GM21529 (cell line): ENCODE results near the gene ORM1.
"Not testable (repeated sequence)": the region's sequence is repeated elsewhere in the genome, so short reads cannot be mapped to it uniquely, and the experiment has no call there.

Experiments used
- ATAC-seq: cut with Tn5 transposase; IDR thresholded peaks from one replicate; pipeline ENCODE4 v1.9.1; 2021; ENCODE audit not compliant: unreplicated experiment

ORM1 gene

DNA sequence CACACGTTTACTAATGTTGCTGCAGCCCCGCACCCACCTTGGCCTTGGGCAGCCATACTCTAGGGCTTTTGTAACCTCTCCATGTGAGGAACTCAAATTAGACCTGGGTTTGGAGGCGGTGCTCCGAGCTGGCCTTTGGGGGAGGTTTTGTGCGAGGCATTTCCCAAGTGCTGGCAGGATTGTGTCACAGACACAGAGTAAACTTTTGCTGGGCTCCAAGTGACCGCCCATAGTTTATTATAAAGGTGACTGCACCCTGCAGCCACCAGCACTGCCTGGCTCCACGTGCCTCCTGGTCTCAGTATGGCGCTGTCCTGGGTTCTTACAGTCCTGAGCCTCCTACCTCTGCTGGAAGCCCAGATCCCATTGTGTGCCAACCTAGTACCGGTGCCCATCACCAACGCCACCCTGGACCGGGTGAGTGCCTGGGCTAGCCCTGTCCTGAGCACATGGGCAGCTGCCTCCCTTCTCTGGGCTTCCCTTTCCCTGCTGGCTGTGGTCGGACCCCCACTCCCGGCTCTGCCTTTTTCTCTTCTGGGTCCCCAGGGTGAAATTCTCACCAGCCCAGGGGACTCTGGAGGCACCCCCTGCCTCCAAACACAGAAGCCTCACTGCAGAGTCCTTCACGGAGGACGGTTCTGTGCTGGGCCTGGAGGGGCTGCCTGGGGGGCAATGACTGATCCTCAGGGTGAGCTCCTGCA is at the start of gene ORM1:
Gene ORM1, plus strand, starts transcription at position 268 of the 701 bp plus-strand sequence. Its CDS starts 36 bp downstream, at position 304.
- ATAC-seq, result not testable (repeated sequence)

DNA sequence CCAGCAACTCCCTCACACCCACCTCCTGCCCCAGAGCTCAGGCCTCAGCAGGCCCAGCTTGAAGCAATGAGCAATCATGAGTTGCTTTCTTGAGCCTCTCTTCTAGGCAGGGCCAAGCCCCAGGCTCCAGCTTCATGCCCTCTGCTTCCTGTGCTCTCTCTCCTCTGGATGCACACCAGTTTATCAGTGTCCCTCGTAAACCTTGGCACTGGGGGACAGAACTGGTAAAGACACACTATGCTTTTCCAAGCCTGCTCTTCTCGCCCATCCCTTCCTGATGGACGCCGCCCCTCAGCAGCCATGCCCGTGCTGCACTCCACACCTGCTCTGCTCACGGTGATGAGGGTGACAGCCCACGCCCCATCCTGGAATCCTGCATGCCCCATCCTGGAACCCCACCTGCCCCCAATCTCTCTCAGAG is 49.4 kb upstream of the ORM1 start:
- ATAC-seq, result no peak

DNA sequence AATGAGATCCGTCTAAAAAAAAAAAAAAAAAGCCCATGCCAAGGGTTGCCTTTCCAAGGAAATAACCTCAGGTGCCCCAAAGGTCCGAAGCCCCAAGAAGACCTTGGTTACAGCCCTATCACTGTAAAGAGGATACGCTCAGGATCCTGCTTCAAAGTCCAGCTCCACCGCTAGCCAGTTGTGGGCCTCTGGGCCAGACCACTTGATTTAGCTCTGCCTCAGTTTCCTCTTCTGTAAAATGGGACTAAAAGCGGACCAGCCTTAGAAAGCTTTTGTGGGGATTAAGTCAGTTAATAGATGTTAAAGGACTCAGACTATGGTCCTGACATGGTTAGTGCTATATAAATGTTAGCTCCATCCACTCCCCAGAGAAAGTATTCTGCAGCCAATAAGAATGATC is 48.7 kb upstream of the ORM1 start:
- no peak for ATAC-seq

DNA sequence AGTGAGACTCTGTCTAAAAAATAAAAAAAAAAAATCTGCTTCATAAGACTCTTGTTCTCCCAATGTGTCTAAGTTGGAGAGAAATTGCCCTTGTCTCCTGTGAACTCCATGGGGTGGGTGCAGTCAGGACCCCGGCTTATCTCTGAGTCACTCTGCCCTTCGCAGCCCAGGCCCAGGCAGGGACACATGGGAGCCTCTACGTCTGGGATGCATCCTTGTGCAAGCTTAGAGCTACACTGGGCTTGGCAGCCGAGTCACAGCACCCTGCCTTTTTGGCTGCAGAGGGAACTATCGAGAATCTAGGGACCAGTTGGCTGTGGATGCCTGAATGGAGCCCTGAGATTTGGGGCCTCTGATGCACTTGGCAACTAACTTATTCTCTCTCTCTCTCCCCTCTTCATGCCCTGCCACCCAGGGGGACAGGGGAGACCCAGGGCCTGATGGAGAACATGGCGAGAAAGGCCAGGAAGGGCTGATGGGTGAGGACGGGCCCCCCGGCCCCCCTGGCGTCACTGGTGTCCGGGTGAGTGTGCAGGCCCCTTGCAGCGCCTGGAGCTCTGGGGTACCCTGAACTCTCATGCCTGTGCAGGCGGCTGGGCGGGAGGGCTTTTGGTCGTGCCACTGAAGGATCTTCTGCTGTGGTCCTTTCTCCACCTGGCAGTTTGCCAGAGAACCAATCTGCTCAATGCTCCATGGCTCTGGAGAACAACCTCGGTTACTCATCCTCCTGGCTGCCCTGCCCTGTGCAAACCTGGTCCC is 47.5 kb upstream of the ORM1 start:
- no peak for ATAC-seq

DNA sequence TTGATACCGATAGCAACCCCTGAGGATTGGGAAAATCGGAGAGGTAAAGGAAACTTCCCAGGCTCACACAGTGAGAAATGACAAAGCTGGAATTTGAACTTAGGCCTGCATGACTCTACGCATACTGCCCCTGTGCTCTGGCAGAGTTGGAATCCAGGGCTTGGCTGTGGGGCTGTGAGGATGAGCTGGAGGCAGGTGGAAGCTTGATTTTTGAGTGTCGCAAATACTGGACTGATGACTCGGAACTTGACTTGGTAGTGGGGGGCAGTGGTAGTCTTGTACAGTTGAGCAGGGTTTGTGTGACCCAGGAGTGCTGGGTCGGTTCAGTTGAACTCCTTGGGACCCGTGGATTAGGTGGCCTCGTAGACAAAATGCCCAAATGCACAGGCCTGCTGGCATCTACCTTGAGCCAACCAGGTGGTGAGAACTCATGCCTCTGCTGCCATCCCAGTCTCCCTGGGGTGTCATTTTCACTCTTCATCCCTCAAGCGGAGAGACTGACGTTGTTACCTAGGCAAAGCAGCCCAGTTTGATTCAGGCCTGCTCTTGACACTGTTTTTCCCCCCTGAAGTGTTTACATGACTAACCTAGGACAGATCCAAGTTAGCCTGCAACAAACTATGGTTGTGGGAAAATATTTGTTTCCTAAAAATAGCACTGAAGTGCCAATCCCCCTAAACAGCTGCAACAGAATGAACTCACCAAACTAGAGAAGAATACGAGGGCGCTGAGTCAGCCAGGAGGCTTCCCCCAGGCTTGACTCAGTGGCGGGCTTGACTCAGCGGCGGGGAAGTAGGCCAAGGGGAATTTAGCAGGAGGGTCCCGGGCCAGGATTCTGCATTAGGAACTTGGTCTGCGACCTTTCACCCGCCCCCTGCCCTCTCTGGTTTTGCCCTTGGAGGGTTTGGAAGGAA is 45.7 kb upstream of the ORM1 start:
- ATAC-seq, result no peak

DNA sequence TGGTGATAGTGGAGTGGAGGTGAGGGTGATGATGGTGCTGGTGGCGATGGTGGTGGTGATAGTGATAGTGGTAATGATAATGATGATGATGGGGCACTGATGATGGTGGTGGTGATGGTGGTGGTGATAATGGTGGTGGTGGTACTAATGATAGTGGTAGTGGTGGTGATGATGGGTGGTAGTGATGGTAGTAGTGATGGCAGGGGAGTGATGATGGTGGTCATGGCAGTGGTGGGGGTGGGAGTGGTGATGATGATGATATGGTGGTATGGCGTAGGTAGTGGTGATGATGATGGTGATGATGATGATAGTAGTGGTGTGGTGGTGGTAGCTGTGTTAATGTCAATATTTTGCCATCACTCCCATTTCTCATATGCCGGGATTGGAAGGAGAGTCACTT is 44.5 kb upstream of the ORM1 start:
- ATAC-seq, result no peak

DNA sequence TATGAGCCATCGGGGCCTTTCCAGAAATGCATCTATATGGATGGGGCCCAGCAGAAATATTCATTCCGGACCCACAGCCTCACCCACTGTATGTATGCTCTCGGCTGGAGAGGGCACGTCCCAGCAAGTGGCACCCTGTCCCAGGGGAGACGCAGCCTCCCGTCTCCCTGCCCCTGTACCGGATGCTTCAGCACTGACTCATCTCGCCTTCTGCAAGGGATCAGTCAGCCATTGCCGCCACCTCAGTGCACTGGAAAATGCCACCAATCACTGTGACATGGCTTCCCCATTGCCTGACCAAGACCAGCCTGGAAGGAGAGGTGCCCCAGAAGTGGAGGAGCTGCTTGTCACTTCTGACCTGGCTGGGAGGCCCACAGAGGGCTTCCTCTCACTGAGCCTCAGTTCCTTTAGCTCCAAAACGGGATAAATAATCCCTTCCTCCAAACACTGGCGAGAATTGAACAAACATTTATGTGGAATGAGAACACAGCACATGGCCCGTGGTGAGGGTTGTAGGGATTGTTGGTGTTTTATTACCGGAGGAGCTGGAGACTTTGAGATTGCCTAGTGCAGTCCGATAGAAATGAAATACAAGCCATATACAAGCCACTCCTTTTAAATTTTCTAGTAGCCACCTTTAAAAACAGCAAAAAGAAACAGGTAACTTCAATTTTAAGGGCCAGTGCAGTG is 43.9 kb upstream of the ORM1 start:
- no peak for ATAC-seq

DNA sequence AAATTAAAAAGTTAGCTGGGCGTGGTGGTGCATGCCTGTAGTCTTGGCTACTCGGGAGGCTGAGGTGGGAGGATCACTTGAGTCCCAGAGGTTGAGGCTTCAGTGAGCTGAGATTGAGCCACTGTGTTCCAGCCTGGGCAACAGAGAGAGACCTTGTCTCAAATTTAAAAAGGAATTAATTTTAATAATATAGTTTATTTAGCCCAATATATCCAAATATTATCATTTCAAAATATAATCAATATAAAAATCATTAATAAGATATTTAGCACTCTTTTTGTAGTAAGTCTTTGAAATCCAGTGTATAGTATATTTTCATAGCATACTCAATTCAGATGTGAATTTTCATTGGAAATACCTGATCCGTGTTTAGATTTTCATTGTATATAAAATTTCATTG is 43.2 kb upstream of the ORM1 start:
- ATAC-seq, result no peak

DNA sequence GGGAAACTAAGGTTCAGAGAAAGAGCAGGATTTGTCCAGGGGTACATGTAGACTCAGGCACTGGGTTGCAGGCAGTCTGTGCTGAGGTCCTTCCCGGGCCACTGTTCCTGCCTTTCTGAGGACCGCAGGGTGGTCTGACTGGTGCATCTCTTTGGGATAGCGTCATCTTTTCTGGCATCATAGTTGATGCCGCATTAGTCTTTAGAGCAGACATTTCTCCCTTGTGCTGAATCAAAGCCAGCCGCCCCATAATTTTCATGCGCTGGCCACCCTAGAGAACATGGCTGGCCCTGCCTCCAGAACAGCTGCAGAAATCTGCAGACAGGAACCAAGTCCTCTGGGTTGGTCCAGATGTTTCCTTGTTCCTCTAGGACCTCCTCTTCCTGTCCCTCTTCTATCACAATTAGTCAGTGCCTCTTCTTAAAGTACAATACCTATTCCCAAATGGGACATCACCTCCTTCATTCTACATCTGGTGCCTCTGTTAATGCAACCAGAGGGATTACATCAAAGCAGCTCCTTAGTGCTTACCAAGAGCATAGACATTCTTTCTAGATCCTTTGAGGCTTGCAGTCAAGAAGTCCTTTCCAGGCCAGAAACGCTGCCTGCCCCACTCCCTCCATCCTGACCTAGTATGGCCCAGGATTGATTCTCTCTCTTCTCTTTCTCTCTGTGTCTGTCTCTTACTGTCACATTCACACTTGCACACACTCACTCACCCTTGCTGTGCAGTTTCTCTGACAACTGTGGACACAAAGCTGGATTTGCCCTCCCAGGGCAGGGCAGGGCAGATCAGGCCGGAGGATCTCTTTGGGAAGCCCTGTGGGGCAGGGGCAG is 42.0 kb upstream of the ORM1 start:
- no peak for ATAC-seq

DNA sequence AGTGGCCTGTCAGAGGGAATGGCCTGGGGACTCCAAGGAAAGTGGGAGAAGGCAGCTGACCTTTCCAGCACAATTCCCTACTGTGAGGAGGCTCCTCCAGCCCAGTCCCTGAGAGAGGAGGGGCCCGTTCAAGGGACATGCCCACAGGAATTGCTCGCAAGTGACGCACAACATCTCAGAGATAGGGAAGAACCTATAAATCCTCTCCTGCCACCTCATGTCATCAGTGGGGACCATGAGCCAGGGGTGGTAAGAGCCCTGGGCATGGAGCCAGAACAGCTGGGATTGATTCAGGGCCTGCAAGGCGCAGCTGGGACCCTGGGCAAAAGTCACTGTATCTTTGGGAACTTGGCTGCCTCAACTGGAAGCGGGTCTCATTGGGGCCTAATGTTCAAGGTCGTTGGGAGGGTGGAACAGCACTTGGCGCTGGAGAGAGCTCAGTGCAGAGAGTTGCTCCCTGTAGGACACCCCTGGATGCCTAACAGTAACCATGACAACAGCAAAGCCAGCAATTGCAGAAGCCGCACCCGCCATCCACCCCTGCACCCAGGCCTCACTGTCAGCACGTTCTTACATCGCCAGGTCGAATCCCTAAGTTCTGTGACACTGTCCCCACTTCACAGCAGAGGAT is 41.3 kb upstream of the ORM1 start:
- ATAC-seq, result no peak

DNA sequence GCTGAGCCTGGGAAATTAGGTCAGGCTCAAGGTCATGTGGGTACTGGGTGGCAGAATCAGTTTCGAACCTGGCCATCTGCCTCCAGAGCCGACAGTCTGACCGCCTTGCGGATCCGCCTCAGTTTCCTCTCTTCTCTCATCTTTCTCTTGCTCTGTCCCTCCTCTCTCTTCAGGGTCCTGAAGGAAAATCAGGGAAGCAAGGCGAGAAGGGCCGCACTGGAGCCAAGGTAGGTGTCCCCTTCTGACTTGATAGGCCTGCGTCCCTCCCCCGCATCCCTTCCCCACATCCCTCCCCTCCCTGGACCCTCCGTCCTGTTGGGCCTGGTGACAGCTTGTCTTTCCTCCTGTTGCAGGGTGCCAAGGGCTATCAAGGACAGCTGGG is 40.8 kb upstream of the ORM1 start:
- ATAC-seq, result no peak

DNA sequence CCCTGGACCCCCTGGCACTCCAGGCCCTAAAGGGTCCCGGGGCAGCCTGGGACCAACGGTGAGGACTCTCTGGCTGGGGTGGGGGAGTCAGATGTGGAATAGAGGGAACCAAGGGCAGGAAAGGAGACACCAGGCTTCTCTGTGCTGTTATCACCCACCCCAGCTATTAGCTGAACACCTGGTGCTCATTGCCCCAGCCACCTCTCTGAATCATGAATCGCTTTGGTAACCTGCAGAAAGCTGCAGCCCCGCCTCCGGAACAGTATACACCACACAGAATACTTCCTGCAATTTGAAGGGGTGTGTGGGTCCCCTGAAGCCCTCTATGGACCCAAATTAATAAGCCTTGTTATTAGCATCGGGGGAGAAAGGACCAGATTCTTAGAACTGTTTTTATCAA is 40.4 kb upstream of the ORM1 start:
- ATAC-seq, result no peak

DNA sequence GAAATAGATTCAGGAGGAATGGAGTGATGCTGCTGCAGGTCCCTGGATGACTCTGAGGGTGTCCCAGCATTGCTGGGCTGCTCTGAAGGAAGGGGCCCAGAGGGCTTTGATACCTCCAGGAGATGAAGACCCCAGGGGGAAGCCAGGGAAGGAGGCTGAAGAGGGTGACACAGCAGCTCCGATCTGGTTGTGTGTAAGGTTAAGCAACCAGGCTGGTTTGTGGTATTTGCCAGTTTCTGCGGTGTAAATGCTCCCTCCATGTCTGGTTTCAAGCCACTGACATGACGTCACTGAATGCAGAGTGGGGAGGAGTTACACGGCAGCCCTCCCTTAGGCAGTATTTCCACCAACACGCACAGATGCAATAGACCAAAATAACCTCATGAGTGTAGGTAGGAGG is 40.0 kb upstream of the ORM1 start:
- ATAC-seq, result no peak

DNA sequence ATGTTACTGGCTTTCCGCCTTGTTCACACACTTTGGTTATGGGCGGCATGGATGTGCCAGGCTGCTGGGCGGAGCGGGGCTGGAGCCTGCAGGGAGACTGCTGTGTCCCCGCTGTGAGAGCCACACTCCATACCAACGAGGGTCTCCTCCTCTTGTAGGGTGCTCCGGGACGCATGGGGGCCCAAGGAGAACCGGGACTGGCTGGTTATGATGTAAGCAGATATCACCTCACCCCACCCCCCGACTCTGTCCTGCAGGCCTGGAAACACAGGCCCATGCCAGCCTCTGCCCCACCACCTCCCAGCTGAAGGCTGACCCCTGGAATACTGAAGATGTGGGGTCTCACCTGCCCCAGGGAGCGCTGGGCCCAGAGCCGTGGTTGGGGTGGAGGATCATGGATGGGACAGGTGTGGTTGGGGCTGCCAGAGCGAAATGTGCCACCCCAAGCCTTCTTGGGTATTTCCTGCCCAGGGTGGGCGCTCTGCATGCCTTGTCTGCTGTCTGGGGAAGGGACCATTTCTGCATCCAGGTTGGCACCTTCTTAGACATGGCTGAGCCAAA is 39.3 kb upstream of the ORM1 start:
- ATAC-seq, result no peak

DNA sequence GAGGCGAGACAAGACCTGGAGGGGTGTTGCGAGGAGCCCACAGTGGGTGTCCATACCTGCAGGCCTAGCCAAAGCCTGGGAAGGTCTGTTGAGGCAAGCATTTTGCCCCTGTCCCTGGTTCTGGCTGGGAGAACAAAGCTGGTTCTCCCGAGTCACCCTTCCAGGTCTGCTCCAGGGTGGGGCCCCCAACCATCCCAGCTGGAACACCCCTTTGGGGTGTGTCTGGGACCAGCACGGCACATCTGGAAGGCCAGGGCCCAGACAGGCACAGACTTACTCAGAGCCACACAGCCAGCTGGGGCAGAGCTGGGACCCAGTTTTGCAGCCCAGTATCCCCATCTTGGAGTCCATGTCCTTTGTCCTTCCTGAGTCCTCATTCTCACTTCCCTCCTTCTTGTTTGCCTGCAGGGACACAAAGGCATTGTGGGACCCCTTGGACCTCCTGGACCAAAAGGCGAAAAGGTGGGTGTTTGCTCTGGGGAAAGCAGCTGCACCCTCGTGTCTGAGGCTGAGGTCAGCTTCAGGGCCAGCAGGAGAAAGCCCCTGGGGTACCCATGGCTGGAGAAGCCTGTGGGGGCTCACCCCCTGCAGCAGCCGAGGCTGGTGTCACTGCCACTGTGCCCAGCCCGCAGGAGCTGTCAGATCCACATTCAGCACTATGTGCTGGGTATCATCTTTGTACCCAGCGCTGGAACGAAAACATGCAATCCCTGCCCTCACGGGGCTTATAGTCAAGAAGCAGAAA is 38.4 kb upstream of the ORM1 start:
- no peak for ATAC-seq

DNA sequence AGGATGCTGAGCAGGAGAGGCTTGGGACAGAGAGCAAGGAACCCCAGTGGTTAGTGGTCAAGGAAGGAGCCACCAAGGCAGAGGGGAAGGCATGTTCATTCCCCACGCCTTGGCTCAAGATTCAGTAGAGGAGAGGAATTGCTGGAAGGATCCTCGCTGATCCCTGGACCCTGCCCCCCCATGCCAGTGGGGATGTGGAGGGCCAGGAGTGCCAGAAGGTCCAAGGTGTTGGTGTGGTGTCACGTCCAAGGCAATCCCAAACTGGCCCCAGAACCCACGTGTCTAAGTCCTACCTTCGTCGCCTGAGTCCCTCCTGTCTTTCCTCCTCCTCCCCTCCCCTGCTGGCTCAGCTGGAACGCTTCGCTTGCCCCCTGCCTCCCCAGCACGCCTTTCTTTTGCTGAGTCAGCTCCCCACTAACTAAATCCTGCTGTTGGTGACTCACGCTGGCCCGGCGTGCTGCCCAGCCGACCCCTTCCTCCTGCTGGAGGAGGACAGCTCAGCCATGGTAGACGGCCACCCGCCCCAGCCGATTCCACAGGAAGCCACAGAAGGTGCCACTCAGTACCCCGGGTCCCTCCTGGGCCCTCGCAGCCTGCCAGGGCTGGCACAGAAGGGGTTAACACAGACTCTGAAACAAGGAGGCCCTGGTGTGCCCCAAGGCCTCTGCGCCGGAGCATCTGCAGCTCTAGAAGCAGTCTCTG is 37.6 kb upstream of the ORM1 start:
- no peak for ATAC-seq

DNA sequence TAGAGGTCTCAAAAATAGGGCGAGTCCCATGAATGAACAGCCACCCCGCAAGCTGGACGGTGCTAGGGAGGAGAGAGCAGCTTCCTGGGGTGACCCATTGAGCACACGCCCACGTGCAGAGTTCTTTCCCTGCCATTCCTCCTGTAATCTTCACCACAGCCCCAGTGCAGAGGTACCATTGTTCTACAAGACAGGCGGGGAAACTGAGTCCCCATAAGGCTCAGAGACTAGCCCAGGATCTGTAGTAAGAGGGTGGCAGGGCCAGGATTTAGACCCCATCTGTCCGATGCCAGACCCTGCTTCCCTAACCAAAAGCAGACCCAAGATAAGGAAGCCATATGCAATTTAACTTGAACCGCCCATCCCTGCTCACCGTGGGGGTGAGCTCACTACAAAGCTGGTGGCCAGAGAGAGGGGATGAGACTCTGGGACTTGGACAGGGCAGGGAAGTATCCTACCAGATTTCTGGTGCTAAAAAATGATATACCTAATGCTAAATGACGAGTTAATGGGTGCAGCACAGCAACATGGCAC is 36.7 kb upstream of the ORM1 start:
- ATAC-seq, result no peak
